ENCODE measurements around the gene MTPN. TPM values are rescaled to one million over a fixed set of nuclear protein-coding genes. Genes with fewer than 3 reads are reported as not detected.

Gene MTPN
- total and polyA plus RNA-seq, 9 donors = 54.0 to 115 (median 83.8) TPM

DNA sequence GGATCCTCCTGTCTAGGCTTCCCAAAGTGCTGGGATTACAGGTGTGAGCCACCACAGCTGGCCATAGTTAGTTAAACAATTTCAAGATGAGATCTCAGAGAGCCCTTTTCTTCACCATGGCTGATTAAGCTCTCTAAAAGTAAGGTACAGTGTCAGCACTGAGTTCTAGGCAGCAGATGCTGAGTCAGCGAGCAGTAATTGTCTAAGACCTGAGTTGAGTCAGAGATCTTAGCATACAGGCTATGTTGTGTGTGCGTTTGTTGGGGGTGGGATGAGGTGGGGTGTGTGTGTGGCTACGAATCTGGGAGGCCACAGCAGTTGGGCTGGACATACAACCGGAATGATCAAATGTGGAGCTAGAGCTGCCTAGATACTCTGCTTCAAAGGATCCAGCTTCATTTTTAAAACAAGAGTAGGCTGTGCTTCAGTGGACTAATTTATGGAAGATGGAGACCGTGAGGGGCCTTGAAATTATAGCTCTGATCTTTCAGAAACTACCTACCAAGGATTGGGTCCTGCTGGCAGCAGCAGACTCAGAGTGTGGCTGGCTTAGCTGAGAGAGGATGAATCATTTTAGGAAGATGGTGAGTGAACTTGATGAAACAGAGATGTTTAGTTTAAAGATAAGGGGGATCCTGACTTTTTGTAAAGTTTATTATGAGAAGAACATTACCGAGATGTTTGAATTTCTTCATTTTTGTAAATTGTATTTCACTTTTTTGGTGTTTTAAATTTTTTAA, 17.5 kb upstream of the MTPN start:
- H3K36me3 ChIP-seq = no peaks in the 10 kb centered on the region
- no peaks in the 10 kb centered on the region for H3K4me1 ChIP-seq (ENCODE audit: insufficient read depth)
- TF ChIP-seq, protein P1, sequence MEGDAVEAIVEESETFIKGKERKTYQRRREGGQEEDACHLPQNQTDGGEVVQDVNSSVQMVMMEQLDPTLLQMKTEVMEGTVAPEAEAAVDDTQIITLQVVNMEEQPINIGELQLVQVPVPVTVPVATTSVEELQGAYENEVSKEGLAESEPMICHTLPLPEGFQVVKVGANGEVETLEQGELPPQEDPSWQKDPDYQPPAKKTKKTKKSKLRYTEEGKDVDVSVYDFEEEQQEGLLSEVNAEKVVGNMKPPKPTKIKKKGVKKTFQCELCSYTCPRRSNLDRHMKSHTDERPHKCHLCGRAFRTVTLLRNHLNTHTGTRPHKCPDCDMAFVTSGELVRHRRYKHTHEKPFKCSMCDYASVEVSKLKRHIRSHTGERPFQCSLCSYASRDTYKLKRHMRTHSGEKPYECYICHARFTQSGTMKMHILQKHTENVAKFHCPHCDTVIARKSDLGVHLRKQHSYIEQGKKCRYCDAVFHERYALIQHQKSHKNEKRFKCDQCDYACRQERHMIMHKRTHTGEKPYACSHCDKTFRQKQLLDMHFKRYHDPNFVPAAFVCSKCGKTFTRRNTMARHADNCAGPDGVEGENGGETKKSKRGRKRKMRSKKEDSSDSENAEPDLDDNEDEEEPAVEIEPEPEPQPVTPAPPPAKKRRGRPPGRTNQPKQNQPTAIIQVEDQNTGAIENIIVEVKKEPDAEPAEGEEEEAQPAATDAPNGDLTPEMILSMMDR (IDR thresholded peaks at IDR 0.05) = no peak
- TF ChIP-seq EP300 (IDR thresholded peaks at IDR 0.05) (no peak), POLR2A (IDR thresholded peaks at IDR 0.05) (no peak)
- H3K4me3 ChIP-seq = no peak overlapping the region
- 79 to 83% (median 80%) methylated on average over 6 of the region's 6 CpGs for WGBS, 3 donors
- no peak overlapping the region for H3K27ac ChIP-seq
- no peaks in the 10 kb centered on the region for H3K27me3 ChIP-seq
- intact Hi-C loops (cut with DNase I) = no loop called here
- no peaks in the 10 kb centered on the region for H3K9me3 ChIP-seq
- no peak for DNase-seq

GRCh38 chr7:135993950-135994349, 16.8 kb upstream of the MTPN start:
- Histone ChIP-seq H3K27me3 (no peaks in the 10 kb centered on the region), H3K27ac (no peak overlapping the region), H3K36me3 (no peaks in the 10 kb centered on the region), H3K4me3 (no peak overlapping the region), H3K4me1 (ENCODE audit: insufficient read depth) (no peaks in the 10 kb centered on the region), H3K9me3 (no peaks in the 10 kb centered on the region)
- TF ChIP-seq POLR2A (IDR thresholded peaks at IDR 0.05) = no peak
- TF ChIP-seq, protein P1 (IDR thresholded peaks at IDR 0.05) = no peak
- no peak for TF ChIP-seq EP300 (IDR thresholded peaks at IDR 0.05)
- intact Hi-C loops (cut with DNase I) = no loop called here
- DNase-seq = no peak
- WGBS, 3 donors = 47 to 67% (median 64%) methylated on average over 3 of the region's 3 CpGs

- intact Hi-C loops (cut with DNase I) = no loop called here
Observed at GRCh38 chr7:135991906-135992305, 14.7 kb upstream of the MTPN start.

DNA sequence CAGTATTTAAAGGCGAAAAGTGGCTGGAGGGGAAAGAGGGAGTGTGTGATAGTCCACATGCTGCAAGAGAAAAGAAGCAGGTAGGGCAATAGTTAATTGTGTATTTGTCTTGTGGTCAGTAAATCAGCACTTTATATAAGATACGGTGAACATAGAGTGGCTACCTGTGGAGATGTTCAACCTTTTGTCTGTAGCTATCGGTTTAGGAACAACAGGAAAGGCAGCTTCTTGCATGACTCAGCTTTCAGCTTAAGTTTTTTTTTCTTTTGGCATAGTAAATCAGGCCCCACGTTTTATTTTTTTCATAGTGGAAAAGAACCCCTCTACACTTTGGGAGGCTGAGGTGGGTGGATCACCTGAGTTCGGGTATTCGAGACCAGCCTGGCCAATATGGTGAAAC, 14.2 kb upstream of the MTPN start:
- 70 to 79% (median 76%) methylated on average over 6 of the region's 6 CpGs for WGBS, 3 donors

More at GRCh38 chr7:135991906-135992305, 14.7 kb upstream of the MTPN start:
- no peak overlapping the region for H3K27ac ChIP-seq
- H3K9me3 ChIP-seq = no peaks in the 10 kb centered on the region
- TF ChIP-seq EP300 (IDR thresholded peaks at IDR 0.05) = no peak
- TF ChIP-seq, protein P1 (IDR thresholded peaks at IDR 0.05) = no peak
- TF ChIP-seq POLR2A (IDR thresholded peaks at IDR 0.05) = no peak
- H3K36me3 ChIP-seq = no peaks in the 10 kb centered on the region
- no peak for DNase-seq
- H3K4me1 ChIP-seq (ENCODE audit: insufficient read depth) = no peaks in the 10 kb centered on the region
- H3K27me3 ChIP-seq = no peaks in the 10 kb centered on the region
- WGBS, 3 donors = 86 to 98% (median 97%) methylated on average over 2 of the region's 2 CpGs
- H3K4me3 ChIP-seq = no peak overlapping the region

More for the DNA sequence above, 14.2 kb upstream of the MTPN start:
- no peak for DNase-seq
- H3K4me3 ChIP-seq = no peak overlapping the region
- no peak overlapping the region for H3K27ac ChIP-seq
- no peaks in the 10 kb centered on the region for H3K4me1 ChIP-seq (ENCODE audit: insufficient read depth)
- no peaks in the 10 kb centered on the region for H3K27me3 ChIP-seq
- intact Hi-C loops (cut with DNase I) = no loop called here
- H3K9me3 ChIP-seq = no peaks in the 10 kb centered on the region
- TF ChIP-seq, protein P1 (IDR thresholded peaks at IDR 0.05) = no peak
- H3K36me3 ChIP-seq = no peaks in the 10 kb centered on the region

Data from ovary (tissue), 9 donors.